ENCODE results near the gene KCNJ15. TPM values are rescaled to one million over a fixed set of nuclear protein-coding genes. Genes with fewer than 3 reads are reported as not detected.

Gene KCNJ15
- total RNA-seq, 1 donor from 2014 or later = 0.40 TPM

DNA sequence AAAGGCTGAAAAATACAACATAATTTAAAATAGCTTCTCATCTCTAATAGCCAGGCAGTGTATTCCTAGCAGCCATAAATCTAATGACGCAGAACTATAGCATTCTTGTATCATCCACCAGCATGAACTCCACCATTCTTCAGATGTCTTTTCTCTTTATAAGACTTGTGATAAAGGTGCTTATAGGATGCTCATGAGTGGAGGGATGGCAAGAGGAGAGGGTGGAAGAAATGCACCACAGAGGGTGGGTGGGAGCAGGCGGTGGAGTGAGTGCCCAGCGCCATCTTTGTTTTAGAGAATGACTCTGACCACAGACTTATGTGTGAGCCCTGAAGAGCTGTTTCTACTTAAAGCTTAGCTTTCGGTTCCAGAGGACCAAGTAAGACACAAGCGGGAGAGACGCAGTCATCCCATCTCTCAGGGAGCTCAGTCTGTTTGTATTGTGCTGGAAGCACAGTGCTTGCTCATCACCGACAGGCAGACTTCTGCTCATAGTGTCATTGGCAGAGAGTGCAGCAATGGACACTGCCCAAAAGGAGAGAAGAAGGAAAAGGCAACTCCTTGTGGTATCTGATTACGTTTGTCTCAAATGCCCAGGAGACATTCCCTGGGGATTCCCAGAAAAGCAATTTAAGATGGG lies 65.6 kb downstream of the KCNJ15 start:
- Mint-ChIP-seq H3K4me1 (peaks cover 12% of the 10 kb centered on the region), H3K27ac (ENCODE audit: unreplicated experiment) (no peak overlapping the region), H3K36me3 (ENCODE audit: low read depth) (no peaks in the 10 kb centered on the region), H3K27me3 (ENCODE audit: low read depth) (no peaks in the 10 kb centered on the region), H3K4me3 (no peak overlapping the region), H3K9me3 (no peaks in the 10 kb centered on the region)
- TF ChIP-seq, protein P1, sequence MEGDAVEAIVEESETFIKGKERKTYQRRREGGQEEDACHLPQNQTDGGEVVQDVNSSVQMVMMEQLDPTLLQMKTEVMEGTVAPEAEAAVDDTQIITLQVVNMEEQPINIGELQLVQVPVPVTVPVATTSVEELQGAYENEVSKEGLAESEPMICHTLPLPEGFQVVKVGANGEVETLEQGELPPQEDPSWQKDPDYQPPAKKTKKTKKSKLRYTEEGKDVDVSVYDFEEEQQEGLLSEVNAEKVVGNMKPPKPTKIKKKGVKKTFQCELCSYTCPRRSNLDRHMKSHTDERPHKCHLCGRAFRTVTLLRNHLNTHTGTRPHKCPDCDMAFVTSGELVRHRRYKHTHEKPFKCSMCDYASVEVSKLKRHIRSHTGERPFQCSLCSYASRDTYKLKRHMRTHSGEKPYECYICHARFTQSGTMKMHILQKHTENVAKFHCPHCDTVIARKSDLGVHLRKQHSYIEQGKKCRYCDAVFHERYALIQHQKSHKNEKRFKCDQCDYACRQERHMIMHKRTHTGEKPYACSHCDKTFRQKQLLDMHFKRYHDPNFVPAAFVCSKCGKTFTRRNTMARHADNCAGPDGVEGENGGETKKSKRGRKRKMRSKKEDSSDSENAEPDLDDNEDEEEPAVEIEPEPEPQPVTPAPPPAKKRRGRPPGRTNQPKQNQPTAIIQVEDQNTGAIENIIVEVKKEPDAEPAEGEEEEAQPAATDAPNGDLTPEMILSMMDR (conservative IDR thresholded peaks at IDR 0.05) = no peak
- DNase-seq (ENCODE audit: low read depth, low spot score) = no peak

DNA sequence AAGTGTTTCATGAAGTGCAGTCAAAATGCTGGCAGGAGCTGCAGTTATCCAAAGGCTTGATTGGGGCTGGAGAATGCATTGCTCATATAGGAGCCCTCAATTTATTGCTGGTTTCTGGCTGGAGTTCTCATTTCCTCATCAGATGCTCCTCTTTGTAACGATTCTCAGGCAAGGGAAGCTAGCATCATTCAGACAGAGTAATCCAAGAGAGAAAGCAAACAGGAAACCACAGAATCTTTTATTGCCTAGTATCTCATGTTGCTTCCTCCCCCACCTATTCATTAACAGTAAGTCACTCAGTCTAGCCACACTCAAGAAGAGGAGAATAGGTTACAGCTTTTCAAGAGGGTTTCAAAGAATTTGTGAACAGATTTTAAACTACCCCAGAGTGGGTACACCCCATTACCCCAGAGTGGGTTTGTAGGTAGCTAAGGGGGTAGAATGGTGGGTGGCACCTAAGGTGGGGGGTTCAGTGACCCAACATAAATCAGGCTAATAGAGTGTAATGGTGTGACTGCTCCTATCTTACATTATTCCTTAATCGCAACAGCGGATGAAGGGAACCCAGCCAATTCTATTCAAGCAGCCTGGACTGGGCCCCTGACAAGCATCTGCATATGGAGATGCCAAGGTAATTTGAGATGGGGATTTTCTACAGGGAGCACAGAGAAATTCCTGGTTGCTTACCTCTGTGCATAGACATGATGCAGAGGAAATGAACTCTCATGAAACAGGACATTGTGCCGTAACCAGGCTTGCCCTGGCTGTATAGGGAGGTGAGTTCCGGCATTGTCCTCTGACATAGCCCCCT lies 67.1 kb downstream of the KCNJ15 start:
- H3K27ac Mint-ChIP-seq (ENCODE audit: unreplicated experiment) = no peak overlapping the region
- H3K36me3 Mint-ChIP-seq (ENCODE audit: low read depth) = no peaks in the 10 kb centered on the region
- H3K27me3 Mint-ChIP-seq (ENCODE audit: low read depth) = no peaks in the 10 kb centered on the region
- TF ChIP-seq, protein P1 (conservative IDR thresholded peaks at IDR 0.05) = no peak
- peaks cover 12% of the 10 kb centered on the region for H3K4me1 Mint-ChIP-seq
- no peak overlapping the region for H3K4me3 Mint-ChIP-seq
- H3K9me3 Mint-ChIP-seq = no peaks in the 10 kb centered on the region
- no peak for DNase-seq (ENCODE audit: low read depth, low spot score)

DNA sequence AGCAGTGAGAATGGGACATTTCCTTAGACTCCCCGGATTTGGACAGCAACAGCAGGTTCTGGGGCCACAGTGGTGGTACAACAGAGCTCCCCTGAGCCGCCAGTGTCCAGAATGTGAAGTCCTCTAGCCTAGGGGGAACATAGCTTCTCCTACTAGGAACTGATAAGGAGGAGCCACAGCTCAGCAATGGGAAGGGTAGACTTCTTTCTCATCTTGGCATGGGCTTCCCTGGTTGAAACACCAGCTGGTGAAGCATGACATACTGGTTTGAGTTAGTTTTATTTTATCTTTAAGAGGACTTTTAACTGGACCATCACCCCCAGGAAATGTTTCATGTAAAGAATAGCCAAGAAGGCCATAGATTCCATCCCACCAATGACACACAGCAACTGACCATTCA lies 68.4 kb downstream of the KCNJ15 start:
- no peak overlapping the region for H3K27ac Mint-ChIP-seq (ENCODE audit: unreplicated experiment)

DNA sequence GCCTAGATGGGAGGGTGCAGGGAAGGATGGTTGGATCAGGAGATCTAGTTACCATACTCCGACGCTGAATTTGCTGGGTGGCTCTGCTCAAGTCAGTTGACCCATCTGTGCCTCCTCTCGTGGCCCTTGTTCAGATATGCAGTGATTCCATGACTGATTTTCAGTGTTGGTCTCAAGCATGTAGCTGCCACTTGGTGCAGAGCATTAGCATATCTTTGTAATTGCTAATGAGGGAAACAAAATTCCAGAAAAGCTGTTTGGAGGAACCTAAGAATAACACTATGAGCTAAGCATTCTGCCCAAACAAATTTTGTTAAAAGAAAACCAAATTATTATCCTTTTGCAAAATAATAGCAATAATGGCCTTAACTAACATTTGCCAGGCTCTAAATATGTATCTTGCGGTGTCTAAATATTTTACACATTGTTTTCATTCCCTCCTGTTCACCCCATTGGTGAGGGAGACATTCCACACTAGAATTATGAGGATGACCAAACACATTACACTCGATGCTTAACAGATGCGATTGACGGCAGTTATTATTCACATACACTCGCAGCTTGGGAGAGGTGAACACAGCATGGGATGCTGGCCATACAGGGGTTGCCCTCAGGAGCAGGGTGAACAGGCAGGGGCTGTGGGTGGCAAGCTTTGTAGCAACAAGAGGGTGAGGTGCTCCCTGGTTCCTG lies 69.1 kb downstream of the KCNJ15 start:
- H3K9me3 Mint-ChIP-seq = no peaks in the 10 kb centered on the region
- no peak overlapping the region for H3K4me3 Mint-ChIP-seq
- H3K36me3 Mint-ChIP-seq (ENCODE audit: low read depth) = no peaks in the 10 kb centered on the region
- TF ChIP-seq, protein P1 (conservative IDR thresholded peaks at IDR 0.05) = no peak
- DNase-seq (ENCODE audit: low read depth, low spot score) = no peak
- H3K4me1 Mint-ChIP-seq = peaks cover 12% of the 10 kb centered on the region
- H3K27me3 Mint-ChIP-seq (ENCODE audit: low read depth) = no peaks in the 10 kb centered on the region
- no peak overlapping the region for H3K27ac Mint-ChIP-seq (ENCODE audit: unreplicated experiment)

More for the DNA sequence above, 68.4 kb downstream of the KCNJ15 start:
- Mint-ChIP-seq H3K9me3 (no peaks in the 10 kb centered on the region), H3K27me3 (ENCODE audit: low read depth) (no peaks in the 10 kb centered on the region), H3K4me3 (no peak overlapping the region), H3K4me1 (peaks cover 12% of the 10 kb centered on the region), H3K36me3 (ENCODE audit: low read depth) (no peaks in the 10 kb centered on the region)
- TF ChIP-seq, protein P1 (conservative IDR thresholded peaks at IDR 0.05) = no peak
- DNase-seq (ENCODE audit: low read depth, low spot score) = no peak

DNA sequence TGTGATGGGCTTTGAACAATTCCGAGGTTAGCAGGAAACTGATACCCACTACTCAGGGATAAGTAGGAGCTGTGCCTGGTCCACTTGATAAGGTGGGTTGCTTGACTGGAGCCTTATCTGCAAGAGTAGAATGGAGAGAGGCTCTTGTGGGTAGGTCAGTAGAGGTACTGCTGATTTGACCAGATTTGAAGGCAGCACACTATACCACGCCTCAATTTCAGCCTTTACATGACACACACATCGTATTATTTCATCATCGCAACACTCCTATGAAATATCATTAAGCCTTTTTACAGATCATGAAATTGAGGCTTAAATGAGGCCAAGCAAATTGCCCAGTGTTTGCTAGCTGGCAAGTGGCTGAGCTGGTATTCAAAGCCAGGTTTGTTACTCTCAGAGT lies 69.6 kb downstream of the KCNJ15 start:
- TF ChIP-seq, protein P1 (conservative IDR thresholded peaks at IDR 0.05) = no peak
- H3K27ac Mint-ChIP-seq (ENCODE audit: unreplicated experiment) = no peak overlapping the region
- DNase-seq (ENCODE audit: low read depth, low spot score) = no peak
- H3K4me3 Mint-ChIP-seq = no peak overlapping the region
- H3K9me3 Mint-ChIP-seq = no peaks in the 10 kb centered on the region
- H3K36me3 Mint-ChIP-seq (ENCODE audit: low read depth) = no peaks in the 10 kb centered on the region
- H3K4me1 Mint-ChIP-seq = peaks cover 12% of the 10 kb centered on the region
- H3K27me3 Mint-ChIP-seq (ENCODE audit: low read depth) = no peaks in the 10 kb centered on the region
